H9 (cell line): ENCODE data around the gene FAM163B. TPM values are rescaled to one million over a fixed set of nuclear protein-coding genes. Genes with fewer than 3 reads are reported as not detected.

Experiments used
- DNase-seq: peaks from one replicate; pipeline ENCODE4 v3.0.0-alpha.2; 2017
- H2AFZ ChIP-seq: one replicate; pipeline ENCODE4 v1.6.1; 2013; ENCODE audit warnings: mild to moderate bottlenecking, low read length, control low read depth, moderate library complexity
- H2AK5ac ChIP-seq: 2 replicates; pipeline ENCODE4 v1.6.1; 2013; ENCODE audit warnings: low read length, control low read depth, mixed read lengths; ENCODE audit not compliant: insufficient read length
- H2BK120ac ChIP-seq: one replicate; pipeline ENCODE4 v1.6.1; 2013; ENCODE audit warnings: low read depth, mild to moderate bottlenecking, low read length, control low read depth, inconsistent platforms; ENCODE audit not compliant: poor library complexity, severe bottlenecking
- H2BK12ac ChIP-seq: 2 replicates; pipeline ENCODE4 v1.6.1; 2013; ENCODE audit warnings: low read length, control low read depth, mixed read lengths, low read depth; ENCODE audit not compliant: insufficient read length
- H2BK15ac ChIP-seq: 2 replicates; pipeline ENCODE4 v1.6.1; 2013; ENCODE audit warnings: low read depth, low read length, control low read depth
- H2BK20ac ChIP-seq: one replicate; pipeline ENCODE4 v1.6.1; 2013; ENCODE audit warnings: low read depth, mild to moderate bottlenecking, low read length, control low read depth, inconsistent platforms; ENCODE audit not compliant: poor library complexity, severe bottlenecking
- H2BK5ac ChIP-seq: 2 replicates; pipeline ENCODE4 v1.6.1; 2013; ENCODE audit warnings: low read length, control low read depth, mixed read lengths; ENCODE audit not compliant: insufficient read length
- H3K14ac ChIP-seq: 2 replicates; pipeline ENCODE4 v1.6.1; 2013; ENCODE audit warnings: low read length, control low read depth; ENCODE audit not compliant: insufficient read depth
- H3K18ac ChIP-seq: 2 replicates; pipeline ENCODE4 v1.6.1; 2013; ENCODE audit warnings: low read depth, mild to moderate bottlenecking, mixed read lengths, low read length, control low read depth; ENCODE audit not compliant: insufficient read length
- H3K23ac ChIP-seq: 2 replicates; pipeline ENCODE4 v1.6.1; 2013; ENCODE audit warnings: low read length, control low read depth, mixed read lengths, low read depth; ENCODE audit not compliant: insufficient read length
- H3K23me2 ChIP-seq: 2 replicates; pipeline ENCODE4 v1.6.1; 2013; ENCODE audit warnings: low read depth, mild to moderate bottlenecking, mixed read lengths, low read length, control low read depth; ENCODE audit not compliant: insufficient read length, poor library complexity, severe bottlenecking
- H3K27ac ChIP-seq: 2 replicates; pipeline ENCODE4 v1.5.1; 2013; ENCODE audit warnings: low read length, control low read depth, mixed read lengths, low read depth; ENCODE audit not compliant: insufficient read length
- H3K27me3 ChIP-seq: 2 replicates; pipeline ENCODE4 v1.6.1; 2013; ENCODE audit warnings: low read length, control low read depth, inconsistent platforms; ENCODE audit not compliant: insufficient read depth
- H3K4ac ChIP-seq: 2 replicates; pipeline ENCODE4 v1.6.1; 2013; ENCODE audit warnings: low read depth, mild to moderate bottlenecking, control low read depth, inconsistent platforms, low read length, moderate library complexity
- H3K4me1 ChIP-seq: 2 replicates; pipeline ENCODE4 v1.6.1; 2013; ENCODE audit warnings: low read length, control low read depth, inconsistent platforms; ENCODE audit not compliant: insufficient read depth
- H3K4me2 ChIP-seq: 2 replicates; pipeline ENCODE4 v1.6.1; 2013; ENCODE audit warnings: low read length, control low read depth, mixed read lengths; ENCODE audit not compliant: insufficient read length, insufficient read depth
- H3K56ac ChIP-seq: 2 replicates; pipeline ENCODE4 v1.6.1; 2013; ENCODE audit warnings: low read depth, mild to moderate bottlenecking, mixed read lengths, low read length, control low read depth; ENCODE audit not compliant: insufficient read length
- H3K79me1 ChIP-seq: 2 replicates; pipeline ENCODE4 v1.6.1; 2013; ENCODE audit warnings: low read depth, mild to moderate bottlenecking, moderate library complexity, low read length, control low read depth, inconsistent platforms; ENCODE audit not compliant: insufficient read depth, poor library complexity, severe bottlenecking
- H3K79me2 ChIP-seq: 2 replicates; pipeline ENCODE4 v1.6.1; 2013; ENCODE audit warnings: low read length, control low read depth, inconsistent platforms; ENCODE audit not compliant: insufficient read depth
- H3K9ac ChIP-seq: 2 replicates; pipeline ENCODE4 v1.6.1; 2013; ENCODE audit warnings: low read length, control low read depth, mixed read lengths; ENCODE audit not compliant: insufficient read length; ENCODE audit errors: extremely low read depth
- H3K9me3 ChIP-seq: one replicate; pipeline ENCODE4 v1.6.1; 2013; ENCODE audit warnings: low read depth, low read length, inconsistent platforms; ENCODE audit not compliant: control insufficient read depth
- H3T11ph ChIP-seq: one replicate; pipeline ENCODE4 v1.6.1; 2013; ENCODE audit warnings: mild to moderate bottlenecking, low read length, control low read depth, inconsistent platforms
- H4K20me1 ChIP-seq: one replicate; pipeline ENCODE4 v1.6.1; 2013; ENCODE audit not compliant: control insufficient read depth, insufficient read length, insufficient read depth
- H4K5ac ChIP-seq: 2 replicates; pipeline ENCODE4 v1.6.1; 2013; ENCODE audit warnings: low read depth, mild to moderate bottlenecking, mixed read lengths, low read length, control low read depth; ENCODE audit not compliant: insufficient read length
- H4K8ac ChIP-seq: replicated peaks from 2 replicates; pipeline ENCODE4 v1.6.1; 2013; ENCODE audit warnings: low read length, control low read depth, mixed read lengths, low read depth; ENCODE audit not compliant: insufficient read length
- H4K91ac ChIP-seq: 2 replicates; pipeline ENCODE4 v1.6.1; 2013; ENCODE audit warnings: low read depth, mild to moderate bottlenecking, moderate library complexity, mixed read lengths, low read length, control low read depth; ENCODE audit not compliant: insufficient read length
- H3K27ac Mint-ChIP-seq, 3 experiments: 2 replicates in 2 of 3; 3 replicates in 1 of 3; pipeline ENCODE4 v1.8.0; 2020 to 2021; ENCODE audit warnings: mixed read lengths in 3 of 3, mild to moderate bottlenecking in 1 of 3, moderate library complexity in 1 of 3
- H3K27me3 Mint-ChIP-seq: 2 replicates; pipeline ENCODE4 v1.8.0; 2021; ENCODE audit warnings: low read depth, mild to moderate bottlenecking, moderate library complexity, mixed read lengths
- H3K36me3 Mint-ChIP-seq, 3 experiments: 2 replicates in 2 of 3; 3 replicates in 1 of 3; pipeline ENCODE4 v1.8.0; 2020 to 2021; ENCODE audit warnings: low read depth in 3 of 3, mixed read lengths in 3 of 3; ENCODE audit not compliant: insufficient read depth in 1 of 3
- H3K4me1 Mint-ChIP-seq, 2 experiments: 2 replicates each; pipeline ENCODE4 v1.8.0; 2020; ENCODE audit warnings: mixed read lengths in 2 of 2
- H3K4me3 Mint-ChIP-seq, 2 experiments: 2 replicates in 1 of 2; 3 replicates in 1 of 2; pipeline ENCODE4 v1.8.0; 2020 to 2021; ENCODE audit warnings: mild to moderate bottlenecking in 2 of 2, mixed read lengths in 2 of 2, moderate library complexity in 1 of 2
- H3K9me3 Mint-ChIP-seq, 2 experiments: 2 replicates in 1 of 2; 3 replicates in 1 of 2; pipeline ENCODE4 v1.8.0; 2020; ENCODE audit warnings: mild to moderate bottlenecking in 2 of 2, mixed read lengths in 2 of 2, moderate library complexity in 1 of 2
- CTCF ChIP-seq: fragments of 200-600 bp; sonication (generic); conservative IDR thresholded peaks from 3 replicates; pipeline ENCODE4 v1.8.0; 2021; ENCODE audit warnings: antibody characterized with exemption, mild to moderate bottlenecking
- WGBS: extraction: QIAGEN DNeasy Blood & Tissue Kit; methylation state at CpG from one replicate; pipeline ENCODE4 v1.1.7; 2013; ENCODE audit warnings: missing lambda C conversion rate, low lambda C conversion rate, mixed read lengths; ENCODE audit not compliant: insufficient read length; ENCODE audit errors: extremely low coverage; 5-methylcytosine and 5-hydroxymethylcytosine counted together
- total RNA-seq: library from RNA; stranded (reverse); gene quantifications from 2 replicates; pipeline ENCODE4 v1.2.1, GENCODE V29; 2021

Gene FAM163B
- total RNA-seq, 1 experiment from 2014 or later: 0.39 TPM

GRCh38 chr9:133636902-133637301, 27.7 kb upstream of the FAM163B start:
- no peaks in the 10 kb centered on the region for H3K23me2 ChIP-seq
- H3K9me3 Mint-ChIP-seq: no peaks in the 10 kb centered on the region
- no peak overlapping the region for H3K23ac ChIP-seq
- no peak overlapping the region for H2BK20ac ChIP-seq
- H2BK15ac ChIP-seq: no peak overlapping the region
- H3K9ac ChIP-seq: no peak overlapping the region
- H3K27ac ChIP-seq: no peak overlapping the region
- H3K27ac Mint-ChIP-seq: no peak overlapping the region
- no peak overlapping the region for H4K91ac ChIP-seq
- H2BK120ac ChIP-seq: no peak overlapping the region
- no peak overlapping the region for H2BK5ac ChIP-seq
- no peaks in the 10 kb centered on the region for H3K79me2 ChIP-seq
- H3K9me3 ChIP-seq: no peaks in the 10 kb centered on the region
- H3K4me1 ChIP-seq: peaks cover 9% of the 10 kb centered on the region
- no peak overlapping the region for H3K4me2 ChIP-seq
- H2AFZ ChIP-seq: no peak overlapping the region
- no peaks in the 10 kb centered on the region for H3K27me3 ChIP-seq
- H4K20me1 ChIP-seq: no peaks in the 10 kb centered on the region
- no peak overlapping the region for H3K56ac ChIP-seq
- H3K79me1 ChIP-seq: no peaks in the 10 kb centered on the region
- H3K18ac ChIP-seq: no peak overlapping the region
- H3K4ac ChIP-seq: no peak overlapping the region
- no peak overlapping the region for H4K8ac ChIP-seq
- H3K4me1 Mint-ChIP-seq: peaks cover 28 to 44% of the 10 kb centered on the region in 2 experiments
- H2AK5ac ChIP-seq: no peak overlapping the region
- H3K27me3 Mint-ChIP-seq: peaks cover 3% of the 10 kb centered on the region
- no peak overlapping the region for H3K14ac ChIP-seq
- no peak for TF ChIP-seq CTCF
- H3K36me3 Mint-ChIP-seq: no peaks in the 10 kb centered on the region
- no peak overlapping the region for H4K5ac ChIP-seq
- no peak for DNase-seq
- no peak overlapping the region for H2BK12ac ChIP-seq
- no peak overlapping the region for H3K4me3 Mint-ChIP-seq
- no peak overlapping the region for H3T11ph ChIP-seq
- WGBS: no CpG with 5 or more reads among the region's 12 CpGs
